GM12801 (cell line): ENCODE measurements around the gene B3GLCT.

ENCODE experiments used
- TF ChIP-seq, protein P1 (sequence below): IDR thresholded peaks from one replicate; pipeline ENCODE4 v1.5.1; 2011; ENCODE audit warnings: control low read depth; ENCODE audit not compliant: insufficient read length; ENCODE audit errors: extremely low read depth

Gene B3GLCT

DNA sequence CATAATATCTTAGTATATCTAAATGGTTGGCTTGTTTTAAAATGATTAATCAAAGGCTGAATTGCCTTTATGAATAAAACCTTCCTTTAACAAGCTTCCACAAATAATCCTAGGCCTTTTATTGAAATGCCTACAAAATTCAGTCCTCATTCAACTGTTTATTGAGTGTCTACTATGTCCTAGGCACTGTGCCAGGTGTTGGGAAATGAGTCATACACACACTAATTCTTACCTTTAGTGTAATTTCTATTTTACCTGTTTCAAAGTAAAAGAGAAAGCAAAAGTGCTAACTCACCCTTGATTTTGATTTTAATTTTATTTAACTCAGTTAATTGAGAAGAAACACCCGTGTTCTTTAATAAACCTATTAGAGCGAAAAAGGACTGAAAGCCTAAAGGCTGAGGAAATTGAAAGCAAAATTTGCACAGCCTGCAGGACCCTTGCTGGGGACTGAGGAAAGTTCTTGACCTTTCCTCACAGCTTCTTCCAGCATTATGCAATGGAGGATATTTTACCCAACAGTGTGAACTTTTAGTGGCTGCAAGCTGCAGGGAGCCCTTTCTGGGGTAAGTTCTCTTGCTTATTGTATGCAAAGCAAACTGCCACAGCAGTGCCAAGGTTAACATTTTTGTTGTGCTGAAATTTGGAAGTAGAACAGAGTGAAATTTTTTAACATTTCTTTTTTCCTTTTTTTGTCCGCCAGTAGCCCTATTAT, 83.1 kb downstream of the B3GLCT start:
- TF ChIP-seq, protein P1, sequence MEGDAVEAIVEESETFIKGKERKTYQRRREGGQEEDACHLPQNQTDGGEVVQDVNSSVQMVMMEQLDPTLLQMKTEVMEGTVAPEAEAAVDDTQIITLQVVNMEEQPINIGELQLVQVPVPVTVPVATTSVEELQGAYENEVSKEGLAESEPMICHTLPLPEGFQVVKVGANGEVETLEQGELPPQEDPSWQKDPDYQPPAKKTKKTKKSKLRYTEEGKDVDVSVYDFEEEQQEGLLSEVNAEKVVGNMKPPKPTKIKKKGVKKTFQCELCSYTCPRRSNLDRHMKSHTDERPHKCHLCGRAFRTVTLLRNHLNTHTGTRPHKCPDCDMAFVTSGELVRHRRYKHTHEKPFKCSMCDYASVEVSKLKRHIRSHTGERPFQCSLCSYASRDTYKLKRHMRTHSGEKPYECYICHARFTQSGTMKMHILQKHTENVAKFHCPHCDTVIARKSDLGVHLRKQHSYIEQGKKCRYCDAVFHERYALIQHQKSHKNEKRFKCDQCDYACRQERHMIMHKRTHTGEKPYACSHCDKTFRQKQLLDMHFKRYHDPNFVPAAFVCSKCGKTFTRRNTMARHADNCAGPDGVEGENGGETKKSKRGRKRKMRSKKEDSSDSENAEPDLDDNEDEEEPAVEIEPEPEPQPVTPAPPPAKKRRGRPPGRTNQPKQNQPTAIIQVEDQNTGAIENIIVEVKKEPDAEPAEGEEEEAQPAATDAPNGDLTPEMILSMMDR: no peak

DNA sequence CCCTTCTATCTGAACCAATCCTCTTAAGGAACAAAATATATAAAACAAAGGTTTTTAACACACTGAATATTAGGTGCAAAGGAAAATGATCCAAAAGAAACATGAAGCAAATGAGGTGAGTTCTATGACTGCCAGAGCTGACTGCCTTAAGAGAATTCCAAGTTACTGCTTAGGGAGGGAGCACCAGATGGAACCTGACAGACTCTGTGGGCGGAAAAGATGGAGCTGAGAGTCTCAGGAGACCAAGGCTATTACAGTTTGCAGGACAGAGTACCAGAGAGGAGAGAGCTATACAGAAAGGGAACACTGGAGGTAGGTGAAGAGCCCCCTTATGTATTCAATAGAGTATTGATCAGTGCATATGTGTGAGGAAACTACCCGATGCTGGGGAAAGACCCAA, 87.2 kb downstream of the B3GLCT start:
- TF ChIP-seq, protein P1: no peak

DNA sequence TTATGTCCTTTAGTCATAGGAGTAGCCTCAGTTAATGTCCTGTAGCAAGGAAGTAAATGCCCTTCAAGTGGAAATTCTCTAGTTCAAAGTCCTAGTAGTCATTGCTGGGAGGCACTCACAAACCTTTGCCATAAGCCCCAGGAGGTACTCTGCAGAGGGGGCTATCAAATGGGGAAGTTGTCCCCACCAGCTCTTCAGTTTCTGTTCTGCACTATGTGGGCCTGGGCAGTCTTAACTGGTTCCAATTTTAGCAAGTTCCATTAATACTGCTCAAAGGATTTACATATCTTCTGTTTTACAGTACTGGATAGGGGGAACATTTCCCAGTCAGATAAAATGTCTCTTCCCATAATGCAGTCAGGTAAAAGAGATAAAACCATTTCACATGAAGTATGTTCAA, 101.3 kb downstream of the B3GLCT start:
- TF ChIP-seq, protein P1: no peak

DNA sequence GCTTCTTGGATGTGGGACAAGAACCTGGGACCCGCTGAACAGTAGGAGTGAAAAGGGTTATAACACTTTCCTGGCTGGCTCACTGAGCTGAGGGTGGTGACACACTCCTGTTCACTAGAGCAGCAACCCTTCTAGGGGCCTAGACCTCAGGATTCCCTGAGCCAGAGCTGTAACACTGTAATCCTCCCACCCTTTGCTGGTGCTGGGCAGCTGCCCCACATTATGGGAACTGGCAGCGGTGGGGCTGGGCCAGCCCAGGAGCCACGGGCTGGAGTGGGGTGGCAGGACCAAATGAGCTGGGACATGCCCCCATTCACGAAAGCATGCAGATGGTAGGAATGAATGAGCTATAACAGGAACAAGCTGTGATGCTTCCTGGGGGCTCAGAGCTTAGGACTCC, 110.6 kb downstream of the B3GLCT start:
- TF ChIP-seq, protein P1: no peak

DNA sequence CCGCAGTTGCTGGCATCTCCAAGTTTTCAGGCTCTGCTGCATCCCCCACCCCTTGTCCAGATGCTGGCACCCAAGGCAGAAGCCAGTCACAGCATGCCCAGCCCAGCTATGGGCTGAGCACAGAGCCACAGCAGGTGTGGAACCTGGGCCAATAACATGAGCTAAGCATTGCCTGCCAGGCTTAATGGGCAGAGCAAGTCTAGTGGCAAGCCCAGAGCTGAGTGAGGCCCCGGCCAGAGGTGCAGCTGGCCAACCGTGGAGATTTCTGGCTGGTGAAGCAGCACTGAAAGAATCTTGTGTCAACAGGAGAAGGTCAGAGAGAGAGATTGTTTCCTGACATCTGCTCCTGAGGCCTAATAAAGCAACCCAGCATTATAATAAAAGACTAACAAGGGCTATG, 111.0 kb downstream of the B3GLCT start:
- TF ChIP-seq, protein P1: no peak

DNA sequence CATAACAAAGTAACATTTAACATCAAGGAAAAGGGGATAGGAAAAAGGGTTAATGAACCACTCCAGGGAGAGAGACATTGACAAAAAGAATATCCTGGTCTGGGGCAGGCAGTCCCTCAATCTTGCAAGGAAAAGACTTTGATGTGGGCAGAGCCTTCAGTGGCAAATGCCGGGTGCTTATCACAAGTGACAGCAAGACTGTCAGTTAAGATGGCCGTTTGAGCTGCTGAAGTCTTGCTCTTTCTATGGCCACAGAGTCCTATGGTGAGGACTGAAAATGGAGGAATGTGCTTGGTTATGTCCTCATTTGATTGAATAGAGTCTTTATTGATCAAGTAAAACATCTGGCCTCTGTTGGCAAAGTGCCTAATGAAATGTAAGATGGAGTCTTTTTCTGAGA, 112.1 kb downstream of the B3GLCT start:
- TF ChIP-seq, protein P1: no peak

DNA sequence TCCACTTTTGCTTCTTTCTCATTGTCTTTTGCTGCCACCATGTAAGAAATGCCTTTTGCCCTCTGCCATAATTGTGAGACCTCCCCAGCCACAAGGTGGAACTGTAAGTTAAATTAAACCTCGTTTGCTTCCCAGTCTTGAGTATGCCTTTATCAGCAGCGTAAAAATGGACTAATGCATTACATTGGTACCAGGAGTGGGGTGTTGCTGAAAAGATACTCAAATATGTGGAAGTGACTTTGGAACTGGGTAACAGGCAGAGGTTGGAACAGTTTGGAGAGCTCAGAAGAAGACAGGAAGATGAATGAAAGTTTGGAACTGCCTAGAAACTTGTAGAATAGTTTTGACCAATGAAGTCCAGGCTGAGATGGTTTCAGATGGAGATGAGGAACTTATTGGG, 115.2 kb downstream of the B3GLCT start:
- TF ChIP-seq, protein P1: no peak
